ENCODE results near the gene MOB3A.

GRCh38 chr19:2089727-2090053, 6.4 kb downstream of the MOB3A start:
- TF ChIP-seq CTCF (conservative IDR thresholded peaks at IDR 0.05; ENCODE audit: low read depth in 2 of 2) (no peak), EZH2phosphoT487 (IDR thresholded peaks at IDR 0.05; ENCODE audit: unreplicated experiment) (no peak), EZH2 (IDR thresholded peaks at IDR 0.05; ENCODE audit: low read depth, unreplicated experiment) (no peak), POLR2AphosphoS5 (IDR thresholded peaks at IDR 0.05; ENCODE audit: low read depth) (no peak), NANOG (IDR thresholded peaks at IDR 0.05; ENCODE audit: borderline replicate concordance) (no peak), CREB1 (CRISPR knock-in tag; IDR thresholded peaks at IDR 0.05; ENCODE audit: low read depth) (no peak)
